GM12874 (cell line): ENCODE measurements around the gene RNF44.

ENCODE experiments used
- TF ChIP-seq, protein P1 (sequence below): IDR thresholded peaks from 2 replicates; pipeline ENCODE4 v1.5.1; 2011; ENCODE audit warnings: low read depth, mild to moderate bottlenecking, control low read depth, low read length, moderate library complexity; ENCODE audit not compliant: insufficient read depth

The RNF44 gene

DNA sequence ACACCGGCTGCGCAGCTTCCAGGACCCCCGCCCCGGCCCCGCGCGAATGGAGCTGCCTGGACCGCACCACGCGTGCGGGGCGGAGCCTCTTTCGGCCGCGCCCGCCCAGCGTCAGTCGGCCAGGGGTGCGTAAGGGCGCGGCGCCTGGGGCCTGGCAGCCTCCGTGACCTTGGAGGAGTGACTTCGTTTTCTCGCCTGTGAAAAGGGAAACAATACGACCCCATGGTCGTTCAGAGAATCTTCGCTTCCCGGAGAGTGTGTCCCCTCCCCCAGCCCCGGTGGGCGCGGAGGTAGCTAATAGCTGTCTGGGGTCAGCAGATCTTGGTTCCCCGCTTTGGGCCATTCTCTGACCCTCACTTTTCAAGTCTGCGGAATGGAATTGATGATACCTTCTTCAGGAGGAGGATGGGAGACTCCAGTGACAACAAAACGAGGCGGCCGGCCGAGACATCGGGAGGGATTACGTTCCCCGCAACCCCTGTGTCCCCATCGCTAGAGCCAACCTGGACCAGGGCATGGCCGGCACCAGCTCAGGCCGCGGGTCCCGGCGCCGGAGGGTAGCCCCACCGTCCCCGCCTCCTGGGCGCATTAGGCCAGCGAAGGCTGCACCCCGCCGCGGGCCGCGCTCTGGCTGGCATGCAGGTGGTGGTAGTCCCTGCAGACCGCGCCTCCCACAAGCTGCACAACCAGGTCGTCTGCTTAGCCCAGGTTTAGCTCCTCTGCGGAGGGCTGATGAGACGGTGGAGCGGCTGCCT is 6.4 kb upstream of the RNF44 start:
- TF ChIP-seq, protein P1, sequence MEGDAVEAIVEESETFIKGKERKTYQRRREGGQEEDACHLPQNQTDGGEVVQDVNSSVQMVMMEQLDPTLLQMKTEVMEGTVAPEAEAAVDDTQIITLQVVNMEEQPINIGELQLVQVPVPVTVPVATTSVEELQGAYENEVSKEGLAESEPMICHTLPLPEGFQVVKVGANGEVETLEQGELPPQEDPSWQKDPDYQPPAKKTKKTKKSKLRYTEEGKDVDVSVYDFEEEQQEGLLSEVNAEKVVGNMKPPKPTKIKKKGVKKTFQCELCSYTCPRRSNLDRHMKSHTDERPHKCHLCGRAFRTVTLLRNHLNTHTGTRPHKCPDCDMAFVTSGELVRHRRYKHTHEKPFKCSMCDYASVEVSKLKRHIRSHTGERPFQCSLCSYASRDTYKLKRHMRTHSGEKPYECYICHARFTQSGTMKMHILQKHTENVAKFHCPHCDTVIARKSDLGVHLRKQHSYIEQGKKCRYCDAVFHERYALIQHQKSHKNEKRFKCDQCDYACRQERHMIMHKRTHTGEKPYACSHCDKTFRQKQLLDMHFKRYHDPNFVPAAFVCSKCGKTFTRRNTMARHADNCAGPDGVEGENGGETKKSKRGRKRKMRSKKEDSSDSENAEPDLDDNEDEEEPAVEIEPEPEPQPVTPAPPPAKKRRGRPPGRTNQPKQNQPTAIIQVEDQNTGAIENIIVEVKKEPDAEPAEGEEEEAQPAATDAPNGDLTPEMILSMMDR, result no peak

DNA sequence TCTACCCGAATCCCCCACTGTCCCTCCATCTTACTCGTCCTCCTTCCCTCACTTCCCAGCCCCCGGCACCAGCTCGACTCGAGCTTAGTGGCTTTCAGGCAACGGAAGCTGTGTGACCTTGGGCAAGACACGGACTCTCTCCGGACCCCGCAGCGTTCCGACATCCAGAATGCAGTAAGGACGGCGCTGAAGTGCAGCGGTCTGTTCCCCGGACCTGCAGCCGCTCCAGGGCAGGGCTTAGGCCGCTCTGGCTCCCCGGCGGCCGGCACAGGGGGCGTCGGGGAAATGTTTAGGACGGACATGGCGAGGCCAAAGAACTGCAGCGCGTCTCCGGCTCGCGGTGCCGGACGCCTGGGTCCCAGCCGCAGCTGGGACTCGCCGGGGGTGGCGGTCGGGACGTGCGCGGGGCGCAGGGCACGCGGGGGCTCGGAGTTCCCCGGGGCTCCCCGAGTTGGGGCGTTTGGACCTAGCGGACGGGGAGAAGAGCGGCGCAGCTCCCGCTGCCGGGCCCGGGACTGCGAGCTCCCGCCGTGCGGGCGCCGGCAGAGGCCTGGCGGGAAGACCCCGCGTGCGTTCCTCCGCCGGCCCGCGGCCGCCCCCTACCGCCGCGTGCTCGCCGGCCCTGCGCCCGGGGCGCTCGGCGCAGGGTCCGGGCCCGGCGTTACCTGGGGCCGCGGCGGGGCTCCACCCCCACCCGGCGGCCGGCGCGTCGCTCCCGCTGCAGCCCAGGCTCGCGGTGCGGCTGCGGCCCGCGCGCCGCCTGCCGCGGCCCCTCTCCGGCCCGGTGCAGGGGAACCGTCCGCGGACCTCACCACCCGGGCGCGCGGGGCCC is 5.6 kb upstream of the RNF44 start:
- TF ChIP-seq, protein P1, result peak; percentile 44

DNA sequence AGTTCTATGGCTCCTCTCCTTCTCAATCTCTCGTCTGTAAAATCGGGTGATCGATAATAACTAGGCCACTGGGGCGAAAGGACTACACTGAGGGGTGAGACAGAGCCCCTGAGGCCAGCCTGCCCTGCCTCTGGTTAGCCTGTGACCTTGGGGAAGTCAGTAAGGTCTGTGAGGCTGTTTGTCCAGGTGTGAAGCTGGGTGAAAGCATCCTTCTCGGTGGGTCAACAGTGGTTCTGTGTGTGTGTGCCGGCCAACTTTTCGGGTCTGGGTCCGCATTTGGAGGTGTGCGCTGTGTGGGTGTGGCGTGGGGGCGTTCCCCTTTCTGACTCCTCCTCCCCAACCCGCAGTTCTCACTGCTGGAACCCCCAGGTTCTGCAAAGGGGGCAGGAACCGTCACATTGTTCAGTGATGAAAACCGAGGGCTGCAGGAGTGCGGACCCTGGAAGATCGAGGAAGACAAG is 5.0 kb upstream of the RNF44 start:
- TF ChIP-seq, protein P1, result no peak

DNA sequence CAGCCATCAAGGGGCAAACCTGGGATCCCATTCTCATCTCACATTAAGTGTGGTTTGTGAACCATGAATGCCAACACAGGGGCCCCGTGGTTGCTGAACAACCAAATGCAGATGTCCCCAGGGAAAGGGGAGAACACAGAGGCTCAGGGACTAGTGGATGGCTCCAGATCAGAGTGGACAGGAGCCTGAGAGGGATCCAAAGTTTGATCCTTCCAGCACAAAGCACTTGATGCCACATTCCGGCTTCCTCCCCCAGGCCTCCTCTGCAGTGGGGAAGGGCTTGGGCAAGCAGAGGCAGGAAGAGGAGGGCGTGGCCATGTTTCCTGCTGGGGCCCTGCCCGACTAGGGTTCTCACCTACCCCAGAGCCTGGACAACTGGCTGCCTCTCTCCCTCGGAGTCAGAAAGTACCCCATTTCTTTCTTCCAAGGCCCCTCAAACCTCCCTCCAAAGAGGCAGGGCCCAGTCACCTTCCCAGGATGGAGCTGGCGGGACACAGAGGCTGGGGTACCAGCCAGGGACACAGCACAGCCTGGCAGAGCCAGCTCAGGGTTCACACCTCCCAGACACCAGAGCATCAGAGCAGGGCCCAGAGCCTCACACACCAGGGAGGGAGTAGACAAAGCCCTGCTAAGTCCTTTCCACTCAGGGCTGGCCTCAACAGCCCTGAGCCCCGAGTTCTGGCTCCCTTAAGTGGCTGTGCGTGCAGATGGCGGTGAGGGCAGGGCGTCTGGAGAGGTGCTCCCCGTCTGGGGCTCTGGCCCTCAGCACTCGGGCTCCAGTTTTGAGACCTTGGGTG is 4.3 kb upstream of the RNF44 start:
- TF ChIP-seq, protein P1, result no peak

DNA sequence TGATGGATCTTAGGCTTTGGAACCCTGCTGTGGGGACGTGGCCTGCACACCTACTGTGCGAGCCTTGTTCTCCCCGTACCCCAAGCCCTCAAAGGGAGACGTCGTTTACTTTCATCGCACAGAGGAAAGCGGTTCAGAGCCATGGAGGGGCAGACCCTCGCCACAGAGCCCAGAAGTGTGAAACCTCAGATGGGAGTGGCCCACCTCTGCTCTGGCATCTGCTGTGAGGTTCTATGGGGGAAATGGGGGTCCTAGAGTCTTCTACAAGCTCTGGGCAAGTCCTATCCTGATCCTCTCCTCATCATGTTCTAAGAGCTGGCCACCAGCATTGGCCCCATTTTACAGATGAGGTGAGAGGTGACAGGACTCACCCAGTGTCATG is 3.7 kb upstream of the RNF44 start:
- TF ChIP-seq, protein P1, result no peak

DNA sequence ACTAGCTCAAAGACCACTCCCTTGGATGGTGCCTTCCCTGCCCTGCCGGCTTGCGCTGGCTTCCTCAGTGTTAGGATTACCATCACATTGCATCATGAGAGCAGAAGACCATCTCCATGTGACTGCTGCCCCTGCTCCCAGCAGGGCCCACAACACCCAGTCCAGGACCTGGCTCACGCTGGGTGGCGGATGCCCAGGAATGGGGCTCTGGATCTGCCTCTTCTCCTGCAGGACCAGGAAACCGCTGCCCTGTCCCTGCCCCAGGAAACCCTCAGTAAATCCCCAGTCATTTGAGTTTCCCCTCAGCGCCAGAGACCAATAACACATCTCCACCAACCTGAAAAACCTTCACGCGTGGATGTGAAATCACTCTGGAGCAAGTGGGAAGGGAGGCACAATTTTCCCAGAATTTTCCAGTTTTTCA is 3.3 kb upstream of the RNF44 start:
- TF ChIP-seq, protein P1, result no peak

DNA sequence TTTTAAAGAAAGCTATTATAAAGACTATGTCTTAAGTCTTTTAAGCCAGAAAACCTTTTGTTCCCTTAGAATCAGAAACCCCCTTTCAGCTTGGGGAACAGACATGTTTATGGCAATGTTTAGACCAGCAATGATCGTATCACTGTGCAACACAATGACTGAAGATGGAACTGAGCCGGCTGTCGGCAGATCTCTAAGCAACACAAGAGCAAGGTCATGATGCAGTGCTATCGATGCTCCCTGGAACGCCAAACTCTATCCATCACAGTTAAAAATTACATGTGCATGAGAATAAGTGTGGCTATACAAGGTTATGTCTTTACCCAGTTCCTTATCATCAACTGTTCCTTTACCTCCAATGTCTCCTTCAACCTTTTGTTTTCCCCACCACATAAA is 1.8 kb upstream of the RNF44 start:
- TF ChIP-seq, protein P1, result no peak
